ENCODE data around the gene SLC37A3. TPM values are rescaled to one million over a fixed set of nuclear protein-coding genes. Genes with fewer than 3 reads are reported as not detected.
"Not testable (repeated sequence)": the region's sequence is repeated elsewhere in the genome, so short reads cannot be mapped to it uniquely, and the experiment has no call there.

SLC37A3 gene
- 46.5 and 72.7 TPM in 2 replicates for total RNA-seq

GRCh38 chr7:140397784-140398750 lies at the start of gene SLC37A3:
Gene SLC37A3, minus strand, starts transcription at chr7:140398530. Its CDS starts 16,004 bp downstream, at chr7:140382526.
- peak; percentile 51 to 83 for DNase-seq (ENCODE audit: low read depth in 2 of 2)

GRCh38 chr7:140447841-140448240 lies 49.5 kb upstream of the SLC37A3 start:
- no peak for DNase-seq (ENCODE audit: low read depth in 2 of 2)

GRCh38 chr7:140446467-140446866 lies 48.1 kb upstream of the SLC37A3 start:
- no peak for DNase-seq (ENCODE audit: low read depth in 2 of 2)

- no peak for DNase-seq (ENCODE audit: low read depth in 2 of 2)
Measured at GRCh38 chr7:140441519-140441918, 43.2 kb upstream of the SLC37A3 start.

- DNase-seq (ENCODE audit: low read depth in 2 of 2) = no peak
Measured at GRCh38 chr7:140440593-140440992, 42.3 kb upstream of the SLC37A3 start.

GRCh38 chr7:140439359-140439758 lies 41.0 kb upstream of the SLC37A3 start:
- DNase-seq (ENCODE audit: low read depth in 2 of 2) = no peak

GRCh38 chr7:140435252-140435895 lies 37.0 kb upstream of the SLC37A3 start:
- no peak for DNase-seq (ENCODE audit: low read depth in 2 of 2)

GRCh38 chr7:140433396-140433795 lies 35.1 kb upstream of the SLC37A3 start:
- no peak for DNase-seq (ENCODE audit: low read depth in 2 of 2)

- no peak for DNase-seq (ENCODE audit: low read depth in 2 of 2)
Measured at GRCh38 chr7:140426130-140426529, 27.8 kb upstream of the SLC37A3 start.

GRCh38 chr7:140425718-140426117 lies 27.4 kb upstream of the SLC37A3 start:
- DNase-seq (ENCODE audit: low read depth in 2 of 2) = no peak

- DNase-seq (ENCODE audit: low read depth in 2 of 2) = no peak
Measured at GRCh38 chr7:140423501-140423900, 25.2 kb upstream of the SLC37A3 start.

GRCh38 chr7:140421521-140421920 lies 23.2 kb upstream of the SLC37A3 start:
- no peak for DNase-seq (ENCODE audit: low read depth in 2 of 2)

GRCh38 chr7:140418653-140419052 lies 20.3 kb upstream of the SLC37A3 start:
- DNase-seq (ENCODE audit: low read depth in 2 of 2) = no peak

- DNase-seq (ENCODE audit: low read depth in 2 of 2) = not testable (repeated sequence)
Measured at GRCh38 chr7:140418156-140418472, 19.8 kb upstream of the SLC37A3 start.

GRCh38 chr7:140417456-140418155 lies 19.3 kb upstream of the SLC37A3 start:
- no peak for DNase-seq (ENCODE audit: low read depth in 2 of 2)

- DNase-seq (ENCODE audit: low read depth in 2 of 2) = no peak
Measured at GRCh38 chr7:140416560-140416959, 18.2 kb upstream of the SLC37A3 start.

GRCh38 chr7:140415816-140416215 lies 17.5 kb upstream of the SLC37A3 start:
- DNase-seq (ENCODE audit: low read depth in 2 of 2) = not testable (repeated sequence)

- no peak for DNase-seq (ENCODE audit: low read depth in 2 of 2)
Measured at GRCh38 chr7:140415361-140415760, 17.0 kb upstream of the SLC37A3 start.

GRCh38 chr7:140404565-140405065 lies 6.3 kb upstream of the SLC37A3 start:
- DNase-seq (ENCODE audit: low read depth in 2 of 2) = no peak

- peak in 1 of 2 donors; percentile 6 for DNase-seq (ENCODE audit: low read depth in 2 of 2)
Measured at GRCh38 chr7:140403878-140404564, 5.7 kb upstream of the SLC37A3 start, which contains the start of gene RAB19. Gene RAB19, plus strand, starts transcription at chr7:140404058. Its CDS starts 3,589 bp downstream, at chr7:140407647.

- DNase-seq (ENCODE audit: low read depth in 2 of 2) = no peak
Measured at GRCh38 chr7:140402178-140402835, 4.0 kb upstream of the SLC37A3 start.

All from dermis microvascular lymphatic vessel endothelial cell (primary cell).